Endothelial cell of umbilical vein (primary cell): ENCODE data around the gene PDZD4. TPM values are rescaled to one million over a fixed set of nuclear protein-coding genes. Genes with fewer than 3 reads are reported as not detected.

Experiments used
- BruUV-seq: library from RNA; stranded (reverse); fragments of 400-500 nt; replicated peaks from 2 replicates; lab custom pipeline; 2021; lab: Mats Ljungman, UMichigan
- CTCF ChIA-PET: fragments of 300-600, 350-600 bp; sonication (Branson Sonifier 250); formaldehyde crosslinking; loops from one replicate; lab custom pipeline; 2021; ENCODE audit warnings: antibody characterized with exemption, inconsistent platforms; lab: Charles Lee
- POLR2A ChIA-PET: fragments of 300-600, 350-600 bp; sonication (Branson Sonifier 250); formaldehyde crosslinking; loops from one replicate; lab custom pipeline; 2021; ENCODE audit warnings: antibody characterized with exemption, inconsistent platforms; lab: Charles Lee
- DNase-seq: peaks from one replicate; pipeline ENCODE4 v3.0.0-alpha.2; 2011; ENCODE audit warnings: low read depth, low spot score
- FAIRE-seq: peaks from 2 replicates; lab custom pipeline; 2011; peaks lifted over from hg19 to GRCh38; lab: Jason Lieb, UNC
- H2AFZ ChIP-seq: 2 replicates; pipeline ENCODE4 v1.6.0; 2012; ENCODE audit warnings: low read depth, low read length, control low read depth, inconsistent platforms
- H3K27ac ChIP-seq: 2 replicates; pipeline ENCODE4 v1.5.1; 2011; ENCODE audit warnings: low read depth, mild to moderate bottlenecking, control low read depth, low read length, moderate library complexity; ENCODE audit not compliant: insufficient read depth
- H3K27me3 ChIP-seq, 2 experiments: 2 replicates each; pipeline versions ENCODE4 v1.6.0 to v1.6.1; 2011; ENCODE audit warnings: low read length in 2 of 2, mixed read lengths in 1 of 2; ENCODE audit not compliant: control insufficient read depth in 2 of 2, insufficient read depth in 2 of 2
- H3K36me3 ChIP-seq, 2 experiments: 2 replicates in 1 of 2; 3 replicates in 1 of 2; pipeline ENCODE4 v1.5.1; 2011; ENCODE audit warnings: low read length in 2 of 2, mild to moderate bottlenecking in 1 of 2, moderate library complexity in 1 of 2; ENCODE audit not compliant: control insufficient read depth in 2 of 2, insufficient read depth in 2 of 2; ENCODE audit errors: extremely low read depth in 1 of 2
- H3K4me1 ChIP-seq: 3 replicates; pipeline ENCODE4 v1.5.1; 2011; ENCODE audit warnings: mild to moderate bottlenecking, low read length; ENCODE audit not compliant: control insufficient read depth, insufficient read depth; ENCODE audit errors: extremely low read depth
- H3K4me2 ChIP-seq: 2 replicates; pipeline ENCODE4 v1.6.1; 2011; ENCODE audit warnings: low read length, control low read depth, mixed read lengths; ENCODE audit not compliant: insufficient read depth
- H3K4me3 ChIP-seq, 3 experiments: fragments of 200-600 bp in 1 of 3; sonication (generic), shearing (Covaris generic) in 1 of 3; replicated peaks in 1 of 3; 2 replicates each; pipeline ENCODE4 v1.5.1; 2011 to 2016; ENCODE audit warnings: control low read depth in 3 of 3, low read length in 3 of 3, mild to moderate bottlenecking in 2 of 3, inconsistent platforms in 1 of 3, low read depth in 1 of 3, moderate library complexity in 1 of 3; ENCODE audit not compliant: insufficient read depth in 1 of 3
- H3K79me2 ChIP-seq: 2 replicates; pipeline ENCODE4 v1.6.0; 2012; ENCODE audit warnings: low read length, inconsistent platforms; ENCODE audit not compliant: control insufficient read depth, insufficient read depth
- H3K9ac ChIP-seq: replicated peaks from 2 replicates; pipeline ENCODE3; 2011; ENCODE audit warnings: low read length, control low read depth; ENCODE audit not compliant: insufficient read depth; ENCODE audit errors: extremely low read depth
- H3K9me1 ChIP-seq: replicated peaks from 3 replicates; pipeline ENCODE4 v1.6.0; 2011; ENCODE audit warnings: mild to moderate bottlenecking, low read length; ENCODE audit not compliant: control insufficient read depth, insufficient read depth; ENCODE audit errors: extremely low read depth
- H3K9me3 ChIP-seq: replicated peaks from 2 replicates; pipeline ENCODE4 v1.5.1; 2012; ENCODE audit warnings: low read length, inconsistent platforms; ENCODE audit not compliant: control insufficient read depth, insufficient read depth
- H4K20me1 ChIP-seq: replicated peaks from 2 replicates; pipeline ENCODE3; 2011; ENCODE audit warnings: mild to moderate bottlenecking, low read length; ENCODE audit not compliant: control insufficient read depth, insufficient read depth; ENCODE audit errors: extremely low read depth
- CTCF ChIP-seq, 2 donors: IDR thresholded peaks; 1 replicate in 1 of 2; 2 replicates in 1 of 2; pipeline ENCODE4 v1.5.1; 2011; ENCODE audit warnings: low read length in 2 of 2, mild to moderate bottlenecking in 2 of 2, moderate library complexity in 2 of 2, control low read depth in 1 of 2, inconsistent platforms in 1 of 2, low read depth in 1 of 2; ENCODE audit not compliant: insufficient read depth in 1 of 2; ENCODE audit errors: extremely low read depth in 1 of 2
- FOS ChIP-seq: IDR thresholded peaks from 2 replicates; pipeline ENCODE4 v1.6.1; 2011; ENCODE audit warnings: mild to moderate bottlenecking, low read length, moderate library complexity, borderline replicate concordance; ENCODE audit not compliant: insufficient read depth
- GATA2 ChIP-seq: IDR thresholded peaks from 2 replicates; pipeline ENCODE4 v1.7.0; 2011; ENCODE audit warnings: low read depth, mild to moderate bottlenecking, moderate library complexity, mixed read lengths, low read length; ENCODE audit not compliant: insufficient read length, insufficient read depth
- JUN ChIP-seq: IDR thresholded peaks from 2 replicates; pipeline ENCODE4 v1.6.1; 2011; ENCODE audit warnings: borderline replicate concordance, low read depth; ENCODE audit not compliant: insufficient read length, insufficient read depth
- MAX ChIP-seq: IDR thresholded peaks from 2 replicates; pipeline ENCODE4 v1.6.1; 2011; ENCODE audit not compliant: insufficient read depth, insufficient read length
- POLR2AphosphoS5 ChIP-seq: IDR thresholded peaks from 2 replicates; pipeline ENCODE4 v1.6.1; 2012; ENCODE audit warnings: low read depth, mild to moderate bottlenecking, control low read depth, low read length, moderate library complexity; ENCODE audit not compliant: insufficient read depth
- dilution Hi-C: fragments of 300-500 bp; cut with MboI; formaldehyde crosslinking; loops from one replicate; pipeline ENCODE4 v1.15.0; 2019; ENCODE audit warnings: low sequenced_read_pairs; ENCODE audit not compliant: extremely low pct_ligation_motif_present
- intact Hi-C: fragments of 100-400 bp; cut with micrococcal nuclease; formaldehyde crosslinking; loops from one replicate; pipeline ENCODE4 v1.10.0; 2022
- polyA plus RNA-seq, 4 experiments: library from polyadenylated mRNA; depleted of rRNA in 3 of 4; stranded (reverse) in 3 of 4; unstranded in 1 of 4; fragments of >200 nt; gene quantifications; 2 replicates each; pipeline versions ENCODE4 v1.2.1 to v1.2.3, GENCODE V29; 2011 to 2012; ENCODE audit warnings: missing spikeins in 1 of 4
- total RNA-seq: library from RNA; stranded (reverse); gene quantifications from 2 replicates; pipeline ENCODE4 v1.2.3, GENCODE V29; 2021

Gene PDZD4
- total and polyA plus RNA-seq, 2 donors (not counting 3 experiments of a cell fraction or from before 2014, with no cell fraction given): 0.07 to 0.09 TPM

GRCh38 chrX:153820601-153821000 is 9.7 kb downstream of the PDZD4 start:
- Histone ChIP-seq H3K4me1 (peaks cover 4% of the 10 kb centered on the region), H3K4me2 (no peak overlapping the region), H3K9me1 (no peaks in the 10 kb centered on the region), H3K79me2 (no peaks in the 10 kb centered on the region), H3K9me3 (no peaks in the 10 kb centered on the region), H4K20me1 (no peaks in the 10 kb centered on the region), H3K4me3 (no peak overlapping the region), H3K27ac (no peak overlapping the region), H2AFZ (no peak overlapping the region), H3K36me3 (no peaks in the 10 kb centered on the region), H3K27me3 (peaks cover 0 to 2% of the 10 kb centered on the region in 2 experiments), H3K9ac (no peak overlapping the region)
- dilution Hi-C loops (no loop called here), intact Hi-C loops (no loop called here)
- ChIA-PET POLR2A (no interaction called here), CTCF (no interaction called here)
- no peak for DNase-seq
- BruUV-seq: no TSS peak
- TF ChIP-seq FOS (no peak), CTCF (IDR thresholded peaks at IDR 0.05; ENCODE audit: extremely low read depth in 1 of 2, insufficient read depth in 1 of 2, low read depth in 1 of 2, low read length in 2 of 2) (no peak), GATA2 (no peak), JUN (no peak), MAX (no peak), POLR2AphosphoS5 (no peak)
- no peak for FAIRE-seq
